Mesenteric fat pad (tissue), 1 donor: ENCODE measurements around the gene CD79A. TPM values are rescaled to one million over a fixed set of nuclear protein-coding genes. Genes with fewer than 3 reads are reported as not detected.

Experiments used
- DNase-seq: peaks from one replicate; pipeline ENCODE4 v3.0.0-alpha.2; 2020; ENCODE audit warnings: low spot score
- total RNA-seq: library from RNA; stranded (reverse); fragmentation: NEBNext Ultra II Directional; extraction: Animal tissue kit (Norgen Biotek cat#: 25700); gene quantifications from one replicate; pipeline ENCODE4 v1.2.1, GENCODE V29; 2021
- donor health status: DM: yes; HTN: yes; CAD: no.

CD79A gene
- total RNA-seq, 1 donor from 2014 or later = 0.61 TPM

- DNase-seq = no peak
These were observed 40.6 kb downstream of the CD79A start for GRCh38 chr19:41917676-41918075.

DNA sequence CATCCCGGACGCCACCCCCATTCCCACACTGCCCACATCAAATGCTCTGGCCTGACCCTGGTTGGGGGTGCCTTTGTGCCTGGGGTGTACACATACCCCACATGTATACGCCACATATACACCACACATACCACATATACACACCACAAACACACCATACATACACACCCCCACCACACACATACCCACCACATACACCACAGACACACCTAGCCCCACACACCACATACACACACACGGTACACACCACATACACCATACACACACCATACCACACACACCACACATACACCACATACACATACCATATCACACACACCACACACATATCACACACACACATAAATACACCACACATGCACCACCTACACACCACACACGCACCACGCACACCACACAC, 41.0 kb downstream of the CD79A start:
- DNase-seq = no peak

GRCh38 chr19:41918653-41919244, 41.7 kb downstream of the CD79A start:
- DNase-seq = no peak

DNA sequence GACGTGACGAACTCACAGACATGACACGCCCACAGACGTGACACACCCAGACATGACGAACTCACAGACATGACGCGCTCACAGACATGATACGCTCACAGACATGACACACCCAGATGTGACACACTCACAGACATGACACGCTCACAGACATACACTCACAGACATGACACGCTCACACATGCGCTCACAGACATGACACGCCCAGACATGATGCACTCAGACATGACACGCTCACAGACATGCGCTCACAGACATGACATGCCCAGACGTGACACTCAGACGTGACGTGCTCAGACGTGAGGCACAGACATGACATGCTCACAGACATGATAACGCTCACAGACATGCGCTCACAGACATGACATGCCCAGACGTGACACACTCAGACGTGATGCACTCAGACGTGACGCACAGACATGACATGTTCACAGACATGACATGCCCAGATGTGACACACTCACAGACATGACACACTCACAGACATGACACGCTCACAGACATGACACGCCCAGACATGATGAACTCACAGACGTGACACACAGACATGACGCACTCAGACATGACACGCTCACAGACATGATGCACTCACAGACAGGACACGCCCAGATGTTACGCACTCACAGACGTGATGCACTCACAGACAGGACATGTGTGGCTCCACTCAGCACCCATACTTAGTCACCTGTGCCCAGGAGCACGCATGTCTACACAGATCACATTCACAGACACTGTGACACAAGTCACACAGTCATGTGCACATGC, 43.1 kb downstream of the CD79A start:
- DNase-seq = no peak

- no peak for DNase-seq
These were observed 44.0 kb downstream of the CD79A start for GRCh38 chr19:41920882-41921576.

- no peak for DNase-seq
These were observed 44.8 kb downstream of the CD79A start for GRCh38 chr19:41921577-41922576.

GRCh38 chr19:41922585-41922984, 45.5 kb downstream of the CD79A start:
- DNase-seq = no peak

- no peak for DNase-seq
These were observed 46.1 kb downstream of the CD79A start for GRCh38 chr19:41923045-41923788.

GRCh38 chr19:41924151-41925145, 47.4 kb downstream of the CD79A start:
- DNase-seq = no peak

GRCh38 chr19:41925208-41926003, 48.3 kb downstream of the CD79A start:
- DNase-seq = no peak

DNA sequence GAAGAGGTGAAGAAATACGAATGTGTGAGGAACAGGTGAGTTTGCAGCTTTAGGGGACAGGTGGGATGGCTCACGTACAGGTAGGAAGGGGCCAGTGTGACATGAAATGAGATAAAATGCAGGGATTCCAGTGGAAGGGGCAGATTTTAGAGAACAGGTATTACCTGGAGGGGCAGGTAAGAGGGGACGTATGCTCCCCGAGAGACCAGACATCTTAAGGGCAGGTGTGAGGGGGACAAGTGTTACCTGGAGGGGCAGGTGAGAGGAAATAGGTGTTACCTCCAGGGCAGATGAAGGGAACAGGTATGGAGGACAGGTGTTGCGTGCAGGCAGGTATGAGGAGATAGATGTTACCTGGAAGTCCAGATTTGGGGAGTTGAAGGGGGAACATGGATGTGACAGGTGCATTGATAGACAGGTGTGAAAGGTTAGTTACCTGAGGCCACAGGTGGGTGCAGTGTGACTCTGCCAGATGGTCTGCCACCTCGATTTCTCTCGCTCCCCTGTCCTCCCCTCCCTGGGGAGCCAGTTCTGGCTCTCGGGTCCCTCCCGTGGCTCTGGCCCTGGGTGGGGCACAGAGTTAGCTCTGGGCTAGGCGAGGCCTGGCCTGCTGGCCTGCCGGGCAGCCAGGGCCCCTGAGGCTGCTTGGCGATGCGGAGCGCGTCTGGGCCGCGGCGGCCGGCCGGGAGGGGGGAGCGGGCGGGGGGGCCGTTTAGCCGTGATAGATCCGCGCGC, 49.1 kb downstream of the CD79A start:
- no peak for DNase-seq

DNA sequence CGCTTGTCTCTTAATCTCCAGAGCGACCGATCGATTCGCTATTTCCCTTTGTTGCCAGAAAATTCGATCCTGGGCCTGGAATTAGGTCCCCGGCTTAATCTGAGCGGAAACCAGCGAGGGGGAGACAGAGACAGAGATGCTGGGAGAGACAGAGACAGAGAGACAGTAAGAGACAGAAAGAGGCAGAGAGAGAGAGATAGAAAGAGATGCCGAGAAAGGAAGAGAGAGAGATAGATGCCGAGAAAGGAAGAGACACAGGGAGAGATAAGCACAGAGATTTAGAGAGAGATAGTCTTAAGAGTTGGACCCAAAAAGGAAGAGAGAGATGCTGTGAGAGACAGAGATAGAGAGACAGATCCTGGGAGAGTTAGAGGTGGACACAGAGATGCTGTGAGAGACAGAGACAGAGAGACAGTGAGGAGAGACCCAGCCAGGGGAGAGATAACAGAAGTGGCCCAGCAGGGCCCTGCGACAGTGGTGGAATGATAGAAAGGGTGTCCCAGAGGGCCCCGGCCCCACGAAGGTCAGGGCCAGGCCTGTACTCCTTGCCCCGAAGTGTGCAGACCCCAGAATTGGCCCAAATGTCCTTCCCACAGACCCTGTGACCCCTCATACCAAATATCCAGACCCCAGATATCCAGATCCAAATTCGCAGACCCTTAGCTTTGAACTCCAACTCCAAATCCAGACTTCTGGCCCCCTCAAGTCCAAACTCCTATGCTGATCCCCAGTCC, 49.9 kb downstream of the CD79A start:
- DNase-seq = no peak

DNA sequence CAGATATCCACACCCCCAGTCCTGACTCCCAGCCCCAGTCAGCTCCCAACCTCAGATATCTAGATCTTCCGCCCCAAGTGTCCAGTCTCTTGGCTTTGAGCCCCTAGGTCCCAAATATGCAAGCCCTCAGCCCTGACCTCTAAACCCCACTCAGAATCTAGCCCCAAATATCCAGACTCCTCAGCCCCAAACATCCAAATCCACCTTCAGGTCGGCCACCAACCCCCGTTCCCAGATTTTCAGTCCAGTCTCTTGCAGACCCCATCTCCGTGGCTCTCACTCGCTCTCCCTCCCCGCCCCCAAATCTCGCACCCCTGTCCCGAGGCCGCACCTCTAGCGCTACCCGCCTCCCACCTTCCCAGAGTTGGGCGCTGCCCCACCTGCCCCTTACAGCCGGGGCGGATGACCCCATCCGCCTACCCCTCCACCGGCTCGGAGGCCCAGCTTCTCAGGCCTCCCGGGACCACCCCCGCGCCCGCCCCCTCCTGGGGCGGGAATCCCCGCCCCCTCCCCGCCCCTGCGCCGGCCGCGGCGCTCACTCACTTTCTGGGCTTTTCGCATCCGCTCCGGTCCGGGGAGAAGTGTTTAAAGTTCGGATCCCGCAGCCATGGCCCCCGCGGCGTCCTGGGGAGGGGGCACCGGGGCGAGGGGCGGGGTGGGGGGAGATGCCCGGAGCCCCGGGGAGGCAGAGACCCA, 50.6 kb downstream of the CD79A start:
- no peak for DNase-seq

- no peak for DNase-seq
These were observed 51.2 kb downstream of the CD79A start, which contains the start of gene ERFL for GRCh38 chr19:41928221-41928683. Gene ERFL, minus strand, starts transcription at chr19:41928449. Its CDS starts 15,530 bp downstream, at chr19:41912919.

DNA sequence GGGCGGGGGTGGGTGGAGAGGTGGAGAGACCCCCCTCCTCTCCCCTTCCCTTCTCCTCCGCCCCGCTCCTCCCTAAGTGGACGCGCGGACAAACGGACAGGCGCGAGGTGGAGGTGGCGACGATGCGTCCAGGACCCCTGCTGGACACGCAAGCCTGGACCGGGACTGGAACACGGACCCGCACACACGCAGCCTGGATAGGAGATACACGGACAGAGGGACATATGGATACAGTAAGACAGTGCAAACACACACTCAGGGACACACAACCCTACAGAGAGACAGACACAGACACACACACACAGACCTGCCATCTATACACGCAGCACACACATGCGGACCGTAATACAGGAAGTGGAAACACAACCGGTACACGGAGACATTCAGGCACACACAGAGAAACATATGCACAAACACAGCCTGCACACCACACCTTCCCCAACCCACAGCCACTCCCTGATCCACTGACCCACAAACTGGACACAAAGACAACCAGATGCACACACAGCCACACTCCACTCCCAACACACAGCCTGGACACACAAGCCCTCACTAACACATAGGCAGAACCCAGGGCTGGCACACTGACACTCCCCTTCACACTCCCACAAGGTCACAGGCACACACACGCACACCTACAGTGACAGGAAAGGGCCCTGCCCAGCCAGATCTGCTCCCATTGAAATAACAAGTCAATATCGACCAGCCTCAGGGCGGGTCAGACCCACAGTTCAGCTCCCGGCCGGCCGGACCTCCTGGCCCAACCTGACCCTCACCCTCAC, 51.9 kb downstream of the CD79A start:
- DNase-seq = no peak
